GM19023 (cell line): ENCODE measurements around the gene SF1.

Experiments used
- ATAC-seq: cut with Tn5 transposase; IDR thresholded peaks from one replicate; pipeline ENCODE4 v1.9.1; 2021; ENCODE audit warnings: mild to moderate bottlenecking, moderate library complexity; ENCODE audit not compliant: unreplicated experiment

The SF1 gene

DNA sequence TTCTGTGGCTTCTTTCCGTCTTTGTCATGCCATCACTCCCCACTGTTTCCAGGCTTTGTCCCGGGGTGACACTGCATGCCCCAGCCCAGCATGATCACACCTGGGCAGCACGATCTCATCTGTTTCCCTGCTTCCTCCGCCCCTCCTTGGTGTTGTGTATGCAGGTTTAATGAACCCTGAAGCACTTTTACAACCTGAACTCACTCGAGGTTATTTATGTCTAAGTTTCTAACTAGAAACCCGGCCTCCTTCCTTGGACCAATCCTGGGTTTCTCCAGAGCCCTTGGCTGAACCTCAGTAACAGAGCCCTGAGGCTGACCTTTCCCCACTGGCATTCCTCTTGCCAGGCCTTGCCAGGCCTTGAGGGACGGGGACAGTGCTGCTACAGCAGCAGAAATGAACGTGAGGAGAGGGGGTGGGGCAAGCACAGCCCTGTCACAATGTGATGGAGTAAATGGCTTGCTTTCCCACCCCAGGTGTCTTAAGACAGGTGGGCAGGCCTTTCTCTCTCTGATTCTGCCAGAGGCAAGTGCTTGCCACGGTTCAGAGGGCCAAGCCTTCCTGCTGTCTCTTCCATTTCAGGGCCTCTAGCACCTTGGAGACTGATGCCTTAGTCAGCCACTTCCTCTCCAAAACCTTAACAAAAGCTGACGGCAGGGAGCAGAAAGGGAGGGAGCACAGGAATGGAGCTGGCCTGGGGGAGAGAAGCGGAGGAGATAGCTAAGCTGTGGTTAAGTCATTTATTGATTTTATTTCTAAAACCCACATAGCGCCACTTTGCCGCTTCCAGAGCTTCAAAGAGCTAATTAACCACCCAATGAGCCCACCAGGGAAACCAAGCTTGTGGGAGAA is 15.4 kb downstream of the SF1 start:
- ATAC-seq, result no peak

- no peak for ATAC-seq
These were observed 16.1 kb downstream of the SF1 start for GRCh38 chr11:64762277-64762673.

DNA sequence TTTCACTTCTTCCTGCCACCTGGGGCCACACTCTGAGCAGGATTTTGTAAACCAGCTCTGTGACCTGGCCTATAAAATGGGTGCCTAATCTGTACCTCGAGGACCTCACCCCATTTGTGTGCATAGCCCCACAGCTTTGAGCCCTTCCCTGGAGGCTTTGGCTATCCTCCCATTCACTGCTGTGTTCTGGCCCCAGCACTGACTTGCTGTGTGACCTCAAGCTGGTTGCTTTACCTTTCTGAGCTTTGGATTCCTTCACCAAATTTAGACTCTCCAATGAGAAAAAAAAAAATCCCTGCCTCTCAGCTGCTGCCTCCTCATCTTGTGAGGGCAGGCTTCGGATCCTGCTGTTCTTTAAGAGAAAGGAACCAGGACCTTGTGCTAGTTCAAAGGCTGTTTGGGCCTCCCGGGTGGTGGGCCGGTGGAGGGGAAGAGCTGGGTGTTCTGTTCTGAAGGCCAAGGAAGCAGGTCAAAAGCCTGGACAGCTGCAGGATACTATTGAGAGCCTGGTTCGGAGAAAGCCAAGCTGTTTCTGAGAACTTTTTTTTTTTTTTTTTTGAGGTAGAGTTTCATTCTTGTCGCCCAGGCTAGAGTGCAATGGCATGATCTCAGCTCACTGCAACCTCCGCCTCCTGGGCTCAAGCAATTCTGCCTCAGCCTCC is 17.5 kb downstream of the SF1 start:
- no peak for ATAC-seq

GRCh38 chr11:64759722-64760719 is 18.3 kb downstream of the SF1 start, which contains the start of gene PYGM:
PYGM (minus strand) TSS chr11:64759974; CDS start chr11:64759898, 76 bp downstream.
- no peak for ATAC-seq

GRCh38 chr11:64759131-64759721 is 19.1 kb downstream of the SF1 start:
- ATAC-seq, result no peak

GRCh38 chr11:64758330-64759079 is 19.8 kb downstream of the SF1 start:
- ATAC-seq, result no peak

- ATAC-seq, result no peak
These were observed 20.6 kb downstream of the SF1 start for GRCh38 chr11:64757549-64758329.

DNA sequence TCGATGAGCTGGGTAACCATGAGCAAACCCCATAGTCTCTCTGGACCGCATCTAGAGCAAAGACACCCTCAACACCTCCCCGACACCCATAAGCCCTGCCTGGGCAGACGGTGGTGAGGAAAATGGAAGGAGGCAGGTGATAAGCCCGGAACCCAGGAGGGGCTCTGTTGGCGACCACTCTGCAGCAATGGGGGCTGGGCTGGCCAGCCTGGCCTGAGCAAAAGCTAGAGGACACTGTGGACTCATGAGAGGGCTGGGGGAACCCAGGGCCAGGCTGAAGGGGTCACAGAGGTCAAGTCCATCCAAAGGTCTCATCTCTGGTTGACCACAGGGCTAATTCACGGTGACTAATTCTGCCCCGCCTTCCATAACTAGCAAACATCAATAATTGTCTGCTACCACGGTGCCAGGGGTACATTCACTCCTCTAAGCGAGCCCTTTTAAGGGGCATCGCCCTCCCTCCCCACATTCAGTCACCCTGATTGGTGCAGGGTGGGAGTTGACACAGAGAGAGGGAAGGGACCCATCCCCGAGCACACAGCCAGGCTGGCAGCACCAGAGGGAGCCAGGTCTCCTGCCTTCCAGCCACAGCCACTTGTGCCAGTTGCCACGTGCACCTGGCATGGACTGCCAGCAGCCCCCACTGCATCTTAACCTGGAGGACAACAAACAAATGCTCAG is 22.5 kb downstream of the SF1 start:
- no peak for ATAC-seq

DNA sequence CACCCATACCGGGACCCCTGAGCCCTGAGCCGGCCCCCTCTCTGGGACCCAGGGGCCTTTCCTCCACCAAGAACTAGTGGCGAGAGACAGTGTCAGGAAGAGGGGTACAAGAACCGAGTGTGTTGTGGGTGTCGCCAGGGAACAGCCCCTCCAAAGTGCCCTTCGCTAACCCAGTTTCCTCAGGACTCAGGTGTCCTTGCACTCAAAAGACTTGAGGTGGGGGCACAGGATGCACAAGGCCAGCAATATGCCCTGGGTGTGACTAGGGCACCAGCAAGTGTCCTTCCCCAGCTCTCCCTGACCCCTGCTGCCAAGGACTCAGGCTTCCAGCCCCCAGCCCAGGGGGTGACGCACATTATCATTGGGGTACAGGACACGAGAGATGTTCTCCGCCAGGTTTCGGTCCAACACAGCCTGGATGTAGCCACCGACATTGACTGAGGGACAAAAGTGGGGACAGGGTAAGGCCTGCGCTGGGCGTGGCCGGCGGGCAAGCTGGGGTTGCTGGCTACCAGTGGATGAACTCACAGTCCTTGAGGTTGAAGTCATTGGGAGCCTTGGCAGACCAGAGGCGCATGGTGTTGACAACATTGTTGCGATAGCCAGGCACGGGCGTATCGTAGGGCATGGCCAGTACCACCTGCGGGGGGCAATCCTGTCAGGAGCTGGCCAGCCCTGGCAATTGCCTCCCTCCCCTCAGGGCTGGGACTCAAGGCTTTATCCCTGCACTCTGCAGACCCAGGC is 23.3 kb downstream of the SF1 start:
- ATAC-seq, result no peak

GRCh38 chr11:64754124-64754918 is 24.0 kb downstream of the SF1 start:
- no peak for ATAC-seq

- no peak for ATAC-seq
These were observed 24.8 kb downstream of the SF1 start for GRCh38 chr11:64753380-64754123.

DNA sequence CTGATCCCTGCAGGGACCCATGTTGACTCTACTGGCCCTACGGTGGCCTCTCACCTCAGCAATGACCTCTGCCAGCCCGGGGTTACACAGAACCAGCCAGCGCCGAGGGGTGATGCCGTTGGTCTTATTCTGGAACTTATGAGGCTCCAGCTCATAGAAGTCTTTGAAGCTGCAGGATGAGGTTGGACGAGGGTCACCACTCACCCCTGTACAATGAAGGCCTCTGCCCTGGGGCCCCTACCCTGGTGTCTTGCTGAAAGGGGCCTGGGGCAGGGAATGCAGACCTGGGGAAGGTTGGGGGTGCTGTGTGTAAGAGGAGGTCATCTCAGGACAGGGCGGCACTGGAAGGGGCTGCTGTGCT is 25.3 kb downstream of the SF1 start:
- no peak for ATAC-seq

- no peak for ATAC-seq
These were observed 26.0 kb downstream of the SF1 start for GRCh38 chr11:64752175-64752970.

GRCh38 chr11:64751580-64751979 is 26.8 kb downstream of the SF1 start:
- no peak for ATAC-seq

DNA sequence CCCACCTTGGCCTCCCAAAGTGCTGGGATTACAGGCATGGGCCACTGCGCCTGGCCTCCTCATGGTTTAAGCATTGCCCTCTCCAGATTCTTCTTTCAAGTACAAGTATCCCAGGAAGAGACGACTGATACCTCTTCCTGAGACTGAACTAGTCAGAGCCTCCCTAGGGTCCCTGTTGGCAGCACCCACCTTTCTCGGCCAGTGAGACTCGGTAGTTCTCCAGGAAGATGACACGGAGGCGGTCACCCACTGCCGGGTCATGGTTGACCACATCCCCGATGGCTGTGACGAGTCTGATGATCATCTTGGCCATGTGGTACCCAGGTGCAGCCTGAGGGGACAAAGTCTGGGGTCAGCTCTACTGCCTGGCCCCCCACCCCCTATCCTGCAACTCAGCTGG is 27.2 kb downstream of the SF1 start:
- no peak for ATAC-seq
